22Rv1 (cell line): ENCODE data around the gene CUL9.

Source experiments
- H3K27ac ChIP-seq: fragments of 450-650 bp; 2 replicates; pipeline ENCODE4 v1.5.1; 2017
- CTCF ChIP-seq: fragments of 450-650 bp; IDR thresholded peaks from 2 replicates; pipeline ENCODE4 v1.5.1; 2017; ENCODE audit warnings: mild to moderate bottlenecking
- ZFX ChIP-seq: fragments of 450-650 bp; IDR thresholded peaks from 2 replicates; pipeline ENCODE4 v1.6.1; 2017; ENCODE audit warnings: antibody characterized with exemption, borderline replicate concordance

CUL9 gene

GRCh38 chr6:43235841-43236240, 53.8 kb downstream of the CUL9 start:
- no peak for TF ChIP-seq CTCF
- no peak for TF ChIP-seq ZFX

GRCh38 chr6:43239054-43239453, 57.1 kb downstream of the CUL9 start:
- TF ChIP-seq ZFX (no peak), CTCF (no peak)
- H3K27ac ChIP-seq, result no peak overlapping the region

More at GRCh38 chr6:43235841-43236240, 53.8 kb downstream of the CUL9 start:
- no peak overlapping the region for H3K27ac ChIP-seq

- TF ChIP-seq CTCF (no peak), ZFX (no peak)
- H3K27ac ChIP-seq, result no peak overlapping the region
Observed at GRCh38 chr6:43240950-43241349, 59.0 kb downstream of the CUL9 start.

- no peak overlapping the region for H3K27ac ChIP-seq
- TF ChIP-seq ZFX (no peak), CTCF (no peak)
Observed at GRCh38 chr6:43241446-43241845, 59.5 kb downstream of the CUL9 start.

- TF ChIP-seq CTCF (no peak), ZFX (no peak)
- H3K27ac ChIP-seq, result no peak within 1 kb of the TSS
Observed at GRCh38 chr6:43242908-43243663, 61.1 kb downstream of the CUL9 start, which contains the start of gene TTBK1. Gene TTBK1 (plus strand): TSS chr6:43243481. CDS start chr6:43246661, 3,180 bp downstream.

GRCh38 chr6:43243664-43244321, 61.8 kb downstream of the CUL9 start:
- no peak overlapping the region for H3K27ac ChIP-seq
- TF ChIP-seq ZFX (no peak), CTCF (no peak)
